BLaER1 treated with 17β-estradiol and CSF1 and Interleukin-3, amounts not matched to agents 10 nM and 100 nM (cell line): ENCODE data around the gene MYOZ1.
"Not testable (repeated sequence)": the region's sequence is repeated elsewhere in the genome, so short reads cannot be mapped to it uniquely, and the experiment has no call there.

Experiments used
- H3K27ac ChIP-seq, 11 experiments: shearing (Covaris generic); formaldehyde crosslinking; 2 replicates each; pipeline ENCODE4 v1.8.1; 2022
- H3K27me3 ChIP-seq, 11 experiments: shearing (Covaris generic); formaldehyde crosslinking; 2 replicates each; pipeline ENCODE4 v1.8.1; 2022
- H3K36me3 ChIP-seq, 11 experiments: shearing (Covaris generic); formaldehyde crosslinking; 2 replicates each; pipeline ENCODE4 v1.8.1; 2022
- H3K4me1 ChIP-seq, 10 experiments: shearing (Covaris generic); formaldehyde crosslinking; 2 replicates each; pipeline ENCODE4 v1.8.1; 2022
- H3K4me2 ChIP-seq, 11 experiments: shearing (Covaris generic); formaldehyde crosslinking; 2 replicates each; pipeline ENCODE4 v1.8.1; 2022
- H3K4me3 ChIP-seq, 10 experiments: shearing (Covaris generic); formaldehyde crosslinking; 2 replicates each; pipeline ENCODE4 v1.8.1; 2022
- H3K9ac ChIP-seq, 11 experiments: shearing (Covaris generic); formaldehyde crosslinking; 2 replicates each; pipeline ENCODE4 v1.8.1; 2022
- H3K9me3 ChIP-seq, 11 experiments: shearing (Covaris generic); formaldehyde crosslinking; replicated peaks in 1 of 11; 2 replicates each; pipeline ENCODE4 v1.8.1; 2022
- H4K20me1 ChIP-seq, 11 experiments: shearing (Covaris generic); formaldehyde crosslinking; 2 replicates each; pipeline ENCODE4 v1.8.1; 2022
- Cebpa-rat ChIP-seq, 11 experiments: shearing (Covaris generic); IDR thresholded peaks; 2 replicates each; pipeline ENCODE4 v1.8.1; 2022

Gene MYOZ1

GRCh38 chr10:73635781-73636180 lies 5.5 kb downstream of the MYOZ1 start:
- Histone ChIP-seq H3K36me3 (no peaks in the 10 kb centered on the region), H3K9me3 (no peaks in the 10 kb centered on the region), H4K20me1 (no peaks in the 10 kb centered on the region), H3K27me3 (no peaks in the 10 kb centered on the region), H3K9ac (no peak overlapping the region), H3K27ac (no peak overlapping the region), H3K4me2 (no peak overlapping the region), H3K4me1 (no peaks in the 10 kb centered on the region; a peak in 1 of 20 replicates), H3K4me3 (no peak overlapping the region)
- no peak for TF ChIP-seq Cebpa-rat (IDR thresholded peaks at IDR 0.05)

- Histone ChIP-seq H3K4me1 (no peaks in the 10 kb centered on the region; a peak in 1 of 20 replicates), H3K9me3 (no peaks in the 10 kb centered on the region), H3K9ac (no peak overlapping the region), H3K4me2 (no peak overlapping the region), H3K27me3 (no peaks in the 10 kb centered on the region), H3K27ac (no peak overlapping the region), H3K4me3 (no peak overlapping the region), H3K36me3 (no peaks in the 10 kb centered on the region), H4K20me1 (no peaks in the 10 kb centered on the region)
- TF ChIP-seq Cebpa-rat (IDR thresholded peaks at IDR 0.05): no peak
Observed at GRCh38 chr10:73634421-73634820, 6.9 kb downstream of the MYOZ1 start.

- Histone ChIP-seq H3K9me3 (no peaks in the 10 kb centered on the region), H3K9ac (no peak overlapping the region), H3K27ac (no peak overlapping the region), H3K4me3 (no peak overlapping the region), H3K27me3 (no peaks in the 10 kb centered on the region), H4K20me1 (no peaks in the 10 kb centered on the region), H3K4me2 (no peak overlapping the region), H3K36me3 (no peaks in the 10 kb centered on the region), H3K4me1 (peaks cover 15 to 22% (median 19%) of the 10 kb centered on the region in 10 experiments; a peak in 19 of 20 replicates)
- TF ChIP-seq Cebpa-rat (IDR thresholded peaks at IDR 0.05): peak in 1 of 11 experiments; percentile 22; a peak in 1 of 22 replicates
Observed at GRCh38 chr10:73629165-73629564, 12.1 kb downstream of the MYOZ1 start.

- Histone ChIP-seq H3K4me1 (peaks cover 15 to 22% (median 19%) of the 10 kb centered on the region in 10 experiments; a peak in 19 of 20 replicates), H3K4me2 (no peak overlapping the region), H3K27me3 (no peaks in the 10 kb centered on the region), H3K4me3 (no peak overlapping the region), H3K9me3 (no peaks in the 10 kb centered on the region), H3K27ac (no peak overlapping the region), H3K9ac (no peak overlapping the region), H3K36me3 (no peaks in the 10 kb centered on the region), H4K20me1 (no peaks in the 10 kb centered on the region)
- TF ChIP-seq Cebpa-rat (IDR thresholded peaks at IDR 0.05): no peak
Observed at GRCh38 chr10:73628405-73628804, 12.9 kb downstream of the MYOZ1 start.

- Histone ChIP-seq H3K9me3 (no peaks in the 10 kb centered on the region), H3K27ac (0 out of 22 replicates have a peak overlapping the region, but pooled peaks of 1 of the 11 experiments have one; percentile 90), H4K20me1 (no peaks in the 10 kb centered on the region), H3K27me3 (no peaks in the 10 kb centered on the region), H3K36me3 (no peaks in the 10 kb centered on the region), H3K9ac (no peak overlapping the region; a peak in 1 of 22 replicates), H3K4me1 (peaks cover 15 to 22% (median 19%) of the 10 kb centered on the region in 10 experiments; a peak in 19 of 20 replicates), H3K4me3 (no peak overlapping the region), H3K4me2 (peak overlapping the region; percentile 72 to 96 (median 91); a peak in 15 of 22 replicates)
- no peak for TF ChIP-seq Cebpa-rat (IDR thresholded peaks at IDR 0.05)
Observed at GRCh38 chr10:73627300-73627699, 14.0 kb downstream of the MYOZ1 start.

GRCh38 chr10:73625884-73626752 lies 15.2 kb downstream of the MYOZ1 start:
- Histone ChIP-seq H3K36me3 (no peaks in the 10 kb centered on the region), H3K27me3 (no peaks in the 10 kb centered on the region), H4K20me1 (no peaks in the 10 kb centered on the region), H3K9me3 (no peaks in the 10 kb centered on the region), H3K27ac (peak overlapping the region; percentile 88 to 95 (median 91)), H3K4me2 (peak overlapping the region; percentile 72 to 96 (median 91)), H3K4me1 (peaks cover 15 to 22% (median 19%) of the 10 kb centered on the region in 10 experiments; a peak in 19 of 20 replicates), H3K9ac (peak overlapping the region; percentile 81 to 93 (median 87)), H3K4me3 (peak overlapping the region; percentile 78 to 95 (median 86))
- TF ChIP-seq Cebpa-rat (IDR thresholded peaks at IDR 0.05): no peak

- H3K4me1 ChIP-seq: peaks cover 15 to 22% (median 19%) of the 10 kb centered on the region in 10 experiments; a peak in 19 of 20 replicates
- H3K4me3 ChIP-seq: peak overlapping the region; percentile 78 to 95 (median 86)
- H3K9ac ChIP-seq: peak overlapping the region; percentile 70 to 91 (median 87)
- no peaks in the 10 kb centered on the region for H3K36me3 ChIP-seq
- H3K27me3 ChIP-seq: no peaks in the 10 kb centered on the region
- H3K9me3 ChIP-seq: no peaks in the 10 kb centered on the region
- peak overlapping the region; percentile 76 to 89 (median 86) for H3K4me2 ChIP-seq
- H4K20me1 ChIP-seq: no peaks in the 10 kb centered on the region
- TF ChIP-seq Cebpa-rat (IDR thresholded peaks at IDR 0.05): no peak
- H3K27ac ChIP-seq: peak overlapping the region in 10 of 11 experiments; percentile 50 to 92 (median 70); a peak in 20 of 22 replicates
Observed at GRCh38 chr10:73625004-73625883, 16.0 kb downstream of the MYOZ1 start.

GRCh38 chr10:73623056-73623455 lies 18.2 kb downstream of the MYOZ1 start:
- no peak overlapping the region for H3K27ac ChIP-seq
- no peak for TF ChIP-seq Cebpa-rat (IDR thresholded peaks at IDR 0.05)
- H3K9me3 ChIP-seq: no peaks in the 10 kb centered on the region
- no peak overlapping the region for H3K4me3 ChIP-seq
- no peaks in the 10 kb centered on the region for H4K20me1 ChIP-seq
- no peaks in the 10 kb centered on the region for H3K36me3 ChIP-seq
- H3K9ac ChIP-seq: peak overlapping the region in 1 of 11 experiments; percentile 11; a peak in 1 of 22 replicates
- no peak overlapping the region for H3K4me2 ChIP-seq
- H3K27me3 ChIP-seq: no peaks in the 10 kb centered on the region
- H3K4me1 ChIP-seq: peaks cover 15 to 24% (median 19%) of the 10 kb centered on the region in 10 experiments; a peak in 19 of 20 replicates

- H3K4me2 ChIP-seq, H3K9ac ChIP-seq, H3K4me3 ChIP-seq, H4K20me1 ChIP-seq, H3K27me3 ChIP-seq, H3K36me3 ChIP-seq, H3K27ac ChIP-seq, H3K9me3 ChIP-seq: not testable (repeated sequence)
- peaks cover 4 to 13% (median 8%) of the 10 kb centered on the region in 10 experiments; a peak in 15 of 20 replicates for H3K4me1 ChIP-seq
Observed at GRCh38 chr10:73620974-73621373, 20.3 kb downstream of the MYOZ1 start.

- not testable (repeated sequence) for H3K36me3 ChIP-seq, H3K9me3 ChIP-seq, H3K9ac ChIP-seq, H3K27ac ChIP-seq, H3K4me1 ChIP-seq, H4K20me1 ChIP-seq, H3K4me3 ChIP-seq, H3K27me3 ChIP-seq, H3K4me2 ChIP-seq
Observed at GRCh38 chr10:73617143-73617542, 24.1 kb downstream of the MYOZ1 start.
